A549 (cell line): Measurements from ENCODE around the gene ADO.

Experiments used
- EHF ChIP-seq: fragments of 250-450 bp; sonication (Bioruptor Pico); IDR thresholded peaks from 2 replicates; pipeline ENCODE4 v1.5.0; 2020; ENCODE audit warnings: mild to moderate bottlenecking
- EP300 ChIP-seq, 2 experiments: fragments of >200 bp; sonication (Bioruptor Twin); formaldehyde crosslinking; IDR thresholded peaks; 2 replicates in 1 of 2; 3 replicates in 1 of 2; pipeline ENCODE4 v1.6.1; 2016 to 2017
- JUN ChIP-seq, 2 experiments: fragments of >200 bp; sonication (Bioruptor Twin); formaldehyde crosslinking; IDR thresholded peaks; 2 replicates in 1 of 2; 3 replicates in 1 of 2; pipeline ENCODE4 v1.6.1; 2016 to 2017
- MYC ChIP-seq: IDR thresholded peaks from 2 replicates; pipeline ENCODE4 v1.6.1; 2012; ENCODE audit warnings: mild to moderate bottlenecking, inconsistent platforms, low read length, improper control_type of control experiment, borderline replicate concordance
- POLR2A ChIP-seq: IDR thresholded peaks from 2 replicates; pipeline ENCODE4 v1.6.1; 2012; ENCODE audit warnings: mild to moderate bottlenecking, low read length
- RNF2 ChIP-seq: fragments of 200-600 bp; sonication (generic); IDR thresholded peaks from 2 replicates; pipeline ENCODE4 v1.6.1; 2016; ENCODE audit warnings: low read depth, mild to moderate bottlenecking, antibody characterized with exemption, moderate library complexity, borderline replicate concordance
- ZSCAN20 ChIP-seq: fragments of 250-450 bp; sonication (Bioruptor Pico); IDR thresholded peaks from 2 replicates; pipeline ENCODE4 v1.8.0; 2022; ENCODE audit warnings: mild to moderate bottlenecking, moderate library complexity
- TF ChIP-seq, protein P1 (sequence below): fragments of >200 bp; sonication (Bioruptor Twin); formaldehyde crosslinking; IDR thresholded peaks from 3 replicates; pipeline ENCODE4 v1.5.1; 2016
- TF ChIP-seq, protein P2 (sequence below): fragments of 200-600 bp; sonication (generic); IDR thresholded peaks from 2 replicates; pipeline ENCODE4 v1.6.1; 2016; ENCODE audit warnings: antibody characterized with exemption, mild to moderate bottlenecking, moderate library complexity

DNA sequence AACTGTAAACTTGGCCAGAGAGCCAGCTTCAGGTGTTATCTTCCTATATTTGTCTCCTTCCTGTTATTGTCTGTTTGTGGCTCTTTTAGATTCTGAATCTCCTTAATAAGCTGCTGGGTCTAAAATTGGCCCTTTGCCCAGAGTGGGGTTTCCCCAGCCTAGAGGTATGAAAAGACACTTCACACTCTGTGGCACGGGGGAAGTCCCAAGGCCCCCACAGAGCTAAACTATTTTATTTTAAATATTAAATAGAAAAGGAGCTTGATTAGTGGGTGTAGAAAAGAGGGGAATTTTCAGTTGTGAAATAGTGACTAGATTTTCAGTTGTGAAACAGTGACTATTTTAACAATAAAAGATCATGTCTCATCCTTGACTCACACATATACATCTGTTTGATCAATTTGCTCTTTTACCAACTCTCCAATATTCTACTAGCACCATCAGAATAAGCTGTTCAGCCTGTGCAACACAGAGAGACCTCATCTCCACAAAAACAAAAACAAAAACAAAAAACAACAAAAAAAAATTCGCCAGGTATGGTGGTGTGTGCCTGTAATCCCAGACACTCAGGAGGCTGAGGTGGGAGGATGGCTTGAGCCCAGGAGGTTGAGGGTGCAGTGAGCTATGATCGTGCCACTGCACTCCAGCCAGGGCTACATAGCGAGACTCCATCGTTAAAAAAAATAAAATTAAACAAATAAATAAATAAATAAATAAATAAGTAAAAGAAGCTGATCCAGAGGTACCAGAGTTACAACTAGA, 24.9 kb upstream of the ADO start:
- TF ChIP-seq POLR2A (no peak), RNF2 (no peak), MYC (no peak), EHF (CRISPR knock-in tag) (no peak), JUN (IDR thresholded peaks at IDR 0.05) (no peak), ZSCAN20 (CRISPR knock-in tag) (no peak), EP300 (IDR thresholded peaks at IDR 0.05) (no peak)
- TF ChIP-seq, protein P1, sequence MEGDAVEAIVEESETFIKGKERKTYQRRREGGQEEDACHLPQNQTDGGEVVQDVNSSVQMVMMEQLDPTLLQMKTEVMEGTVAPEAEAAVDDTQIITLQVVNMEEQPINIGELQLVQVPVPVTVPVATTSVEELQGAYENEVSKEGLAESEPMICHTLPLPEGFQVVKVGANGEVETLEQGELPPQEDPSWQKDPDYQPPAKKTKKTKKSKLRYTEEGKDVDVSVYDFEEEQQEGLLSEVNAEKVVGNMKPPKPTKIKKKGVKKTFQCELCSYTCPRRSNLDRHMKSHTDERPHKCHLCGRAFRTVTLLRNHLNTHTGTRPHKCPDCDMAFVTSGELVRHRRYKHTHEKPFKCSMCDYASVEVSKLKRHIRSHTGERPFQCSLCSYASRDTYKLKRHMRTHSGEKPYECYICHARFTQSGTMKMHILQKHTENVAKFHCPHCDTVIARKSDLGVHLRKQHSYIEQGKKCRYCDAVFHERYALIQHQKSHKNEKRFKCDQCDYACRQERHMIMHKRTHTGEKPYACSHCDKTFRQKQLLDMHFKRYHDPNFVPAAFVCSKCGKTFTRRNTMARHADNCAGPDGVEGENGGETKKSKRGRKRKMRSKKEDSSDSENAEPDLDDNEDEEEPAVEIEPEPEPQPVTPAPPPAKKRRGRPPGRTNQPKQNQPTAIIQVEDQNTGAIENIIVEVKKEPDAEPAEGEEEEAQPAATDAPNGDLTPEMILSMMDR, result no peak
- TF ChIP-seq, protein P2, sequence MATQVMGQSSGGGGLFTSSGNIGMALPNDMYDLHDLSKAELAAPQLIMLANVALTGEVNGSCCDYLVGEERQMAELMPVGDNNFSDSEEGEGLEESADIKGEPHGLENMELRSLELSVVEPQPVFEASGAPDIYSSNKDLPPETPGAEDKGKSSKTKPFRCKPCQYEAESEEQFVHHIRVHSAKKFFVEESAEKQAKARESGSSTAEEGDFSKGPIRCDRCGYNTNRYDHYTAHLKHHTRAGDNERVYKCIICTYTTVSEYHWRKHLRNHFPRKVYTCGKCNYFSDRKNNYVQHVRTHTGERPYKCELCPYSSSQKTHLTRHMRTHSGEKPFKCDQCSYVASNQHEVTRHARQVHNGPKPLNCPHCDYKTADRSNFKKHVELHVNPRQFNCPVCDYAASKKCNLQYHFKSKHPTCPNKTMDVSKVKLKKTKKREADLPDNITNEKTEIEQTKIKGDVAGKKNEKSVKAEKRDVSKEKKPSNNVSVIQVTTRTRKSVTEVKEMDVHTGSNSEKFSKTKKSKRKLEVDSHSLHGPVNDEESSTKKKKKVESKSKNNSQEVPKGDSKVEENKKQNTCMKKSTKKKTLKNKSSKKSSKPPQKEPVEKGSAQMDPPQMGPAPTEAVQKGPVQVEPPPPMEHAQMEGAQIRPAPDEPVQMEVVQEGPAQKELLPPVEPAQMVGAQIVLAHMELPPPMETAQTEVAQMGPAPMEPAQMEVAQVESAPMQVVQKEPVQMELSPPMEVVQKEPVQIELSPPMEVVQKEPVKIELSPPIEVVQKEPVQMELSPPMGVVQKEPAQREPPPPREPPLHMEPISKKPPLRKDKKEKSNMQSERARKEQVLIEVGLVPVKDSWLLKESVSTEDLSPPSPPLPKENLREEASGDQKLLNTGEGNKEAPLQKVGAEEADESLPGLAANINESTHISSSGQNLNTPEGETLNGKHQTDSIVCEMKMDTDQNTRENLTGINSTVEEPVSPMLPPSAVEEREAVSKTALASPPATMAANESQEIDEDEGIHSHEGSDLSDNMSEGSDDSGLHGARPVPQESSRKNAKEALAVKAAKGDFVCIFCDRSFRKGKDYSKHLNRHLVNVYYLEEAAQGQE, result no peak
